ENCODE results near the gene IL31RA.

IL31RA gene

GRCh38 chr5:55868846-55869245, 17.7 kb downstream of the IL31RA start:
- Histone ChIP-seq H3K9ac (ENCODE audit: low read depth, low read length, poor library complexity, severe bottlenecking) (no peak overlapping the region), H3F3A (ENCODE audit: low read depth) (no peaks in the 10 kb centered on the region), H3K9me2 (replicated peaks; ENCODE audit: low read depth, low read length) (no peaks in the 10 kb centered on the region), H3K4me1 (ENCODE audit: insufficient read depth, low read length, poor library complexity, severe bottlenecking) (no peaks in the 10 kb centered on the region), H2AFZ (ENCODE audit: low read length) (no peak overlapping the region), H3K4me3 (ENCODE audit: low read length, poor library complexity, severe bottlenecking) (no peak overlapping the region), H3K79me2 (ENCODE audit: insufficient read depth, low read length) (no peaks in the 10 kb centered on the region), H3K4me2 (ENCODE audit: low read depth, low read length, poor library complexity, severe bottlenecking) (no peak overlapping the region), H4K20me1 (ENCODE audit: insufficient read depth, low read length, poor library complexity, severe bottlenecking) (no peaks in the 10 kb centered on the region), H3K9me3 (ENCODE audit: insufficient read depth, low read depth, low read length) (no peaks in the 10 kb centered on the region), H3K27me3 (ENCODE audit: insufficient read depth, low read length, poor library complexity, severe bottlenecking) (no peaks in the 10 kb centered on the region), H3K36me3 (ENCODE audit: insufficient read depth, low read length) (no peaks in the 10 kb centered on the region)
- no peak for TF ChIP-seq CTCF (conservative IDR thresholded peaks at IDR 0.05; ENCODE audit: low read length)
- TF ChIP-seq EZH2phosphoT487 (IDR thresholded peaks at IDR 0.05; ENCODE audit: borderline replicate concordance), result no peak

DNA sequence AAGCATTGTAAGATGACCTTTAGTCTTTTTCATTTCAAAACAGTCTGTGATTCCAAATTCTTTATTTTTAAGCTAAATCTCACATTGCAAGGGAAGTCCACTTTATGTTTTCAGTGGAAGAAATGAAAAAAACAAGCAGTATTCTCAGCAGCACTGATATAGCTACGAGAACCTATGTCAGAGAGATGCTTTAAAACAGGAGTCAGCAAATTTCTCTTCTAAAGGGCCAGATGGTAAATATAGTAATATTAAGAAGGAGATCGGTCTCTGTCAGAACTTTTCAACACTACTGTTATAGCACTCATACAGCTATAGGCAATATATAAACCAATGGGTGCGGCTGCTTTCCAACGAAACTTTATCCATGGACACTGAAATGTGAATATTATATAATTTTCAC, 18.7 kb downstream of the IL31RA start:
- TF ChIP-seq EZH2phosphoT487 (IDR thresholded peaks at IDR 0.05; ENCODE audit: borderline replicate concordance), result no peak
- no peak for TF ChIP-seq CTCF (conservative IDR thresholded peaks at IDR 0.05; ENCODE audit: low read length)
- no peaks in the 10 kb centered on the region for H3K9me3 ChIP-seq (ENCODE audit: insufficient read depth, low read depth, low read length)
- no peak overlapping the region for H2AFZ ChIP-seq (ENCODE audit: low read length)
- H3K9ac ChIP-seq (ENCODE audit: low read depth, low read length, poor library complexity, severe bottlenecking), result no peak overlapping the region
- H3K9me2 ChIP-seq (replicated peaks; ENCODE audit: low read depth, low read length), result no peaks in the 10 kb centered on the region
- H3K27me3 ChIP-seq (ENCODE audit: insufficient read depth, low read length, poor library complexity, severe bottlenecking), result no peaks in the 10 kb centered on the region
- no peaks in the 10 kb centered on the region for H3K79me2 ChIP-seq (ENCODE audit: insufficient read depth, low read length)
- H3K4me3 ChIP-seq (ENCODE audit: low read length, poor library complexity, severe bottlenecking), result no peak overlapping the region
- no peaks in the 10 kb centered on the region for H3K36me3 ChIP-seq (ENCODE audit: insufficient read depth, low read length)
- no peaks in the 10 kb centered on the region for H3K4me1 ChIP-seq (ENCODE audit: insufficient read depth, low read length, poor library complexity, severe bottlenecking)
- H3K4me2 ChIP-seq (ENCODE audit: low read depth, low read length, poor library complexity, severe bottlenecking), result no peak overlapping the region
- H4K20me1 ChIP-seq (ENCODE audit: insufficient read depth, low read length, poor library complexity, severe bottlenecking), result no peaks in the 10 kb centered on the region
- no peaks in the 10 kb centered on the region for H3F3A ChIP-seq (ENCODE audit: low read depth)

DNA sequence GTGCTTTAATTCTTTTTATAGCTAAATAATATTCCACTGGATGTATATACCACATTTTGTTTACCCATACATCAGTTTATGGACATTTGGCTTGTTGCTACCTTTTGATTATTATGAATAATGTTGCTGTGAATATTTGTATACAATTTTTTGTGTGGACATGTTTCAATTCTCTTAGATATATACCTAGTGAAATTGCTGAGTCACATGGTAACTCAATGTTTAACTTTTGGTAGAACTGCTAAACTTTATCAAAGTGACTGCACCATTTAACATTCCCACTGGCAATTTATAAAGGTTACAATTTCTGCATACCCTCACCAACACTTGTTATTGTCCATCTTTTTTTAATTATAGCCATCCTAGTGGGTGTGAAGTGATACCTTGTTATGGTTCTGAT, 22.1 kb downstream of the IL31RA start:
- Histone ChIP-seq H3K4me2 (ENCODE audit: low read depth, low read length, poor library complexity, severe bottlenecking) (no peak overlapping the region), H3K9me3 (ENCODE audit: insufficient read depth, low read depth, low read length) (no peaks in the 10 kb centered on the region), H3K36me3 (ENCODE audit: insufficient read depth, low read length) (no peaks in the 10 kb centered on the region), H2AFZ (ENCODE audit: low read length) (no peak overlapping the region), H3F3A (ENCODE audit: low read depth) (no peaks in the 10 kb centered on the region), H3K4me3 (ENCODE audit: low read length, poor library complexity, severe bottlenecking) (no peak overlapping the region), H4K20me1 (ENCODE audit: insufficient read depth, low read length, poor library complexity, severe bottlenecking) (no peaks in the 10 kb centered on the region), H3K9ac (ENCODE audit: low read depth, low read length, poor library complexity, severe bottlenecking) (no peak overlapping the region), H3K27me3 (ENCODE audit: insufficient read depth, low read length, poor library complexity, severe bottlenecking) (no peaks in the 10 kb centered on the region), H3K9me2 (replicated peaks; ENCODE audit: low read depth, low read length) (no peaks in the 10 kb centered on the region), H3K79me2 (ENCODE audit: insufficient read depth, low read length) (no peaks in the 10 kb centered on the region), H3K4me1 (ENCODE audit: insufficient read depth, low read length, poor library complexity, severe bottlenecking) (no peaks in the 10 kb centered on the region)
- TF ChIP-seq EZH2phosphoT487 (IDR thresholded peaks at IDR 0.05; ENCODE audit: borderline replicate concordance) (no peak), CTCF (conservative IDR thresholded peaks at IDR 0.05; ENCODE audit: low read length) (no peak)
